RCC 7860 (cell line): ENCODE results near the gene ALDH1A1.

Experiments
- DNase-seq: peaks from one replicate; pipeline ENCODE4 v3.0.0-alpha.2; 2015; ENCODE audit warnings: low spot score
- FAIRE-seq: peaks from 2 replicates; lab custom pipeline; 2012; peaks lifted over from hg19 to GRCh38; lab: Jason Lieb, UNC

ALDH1A1 gene

DNA sequence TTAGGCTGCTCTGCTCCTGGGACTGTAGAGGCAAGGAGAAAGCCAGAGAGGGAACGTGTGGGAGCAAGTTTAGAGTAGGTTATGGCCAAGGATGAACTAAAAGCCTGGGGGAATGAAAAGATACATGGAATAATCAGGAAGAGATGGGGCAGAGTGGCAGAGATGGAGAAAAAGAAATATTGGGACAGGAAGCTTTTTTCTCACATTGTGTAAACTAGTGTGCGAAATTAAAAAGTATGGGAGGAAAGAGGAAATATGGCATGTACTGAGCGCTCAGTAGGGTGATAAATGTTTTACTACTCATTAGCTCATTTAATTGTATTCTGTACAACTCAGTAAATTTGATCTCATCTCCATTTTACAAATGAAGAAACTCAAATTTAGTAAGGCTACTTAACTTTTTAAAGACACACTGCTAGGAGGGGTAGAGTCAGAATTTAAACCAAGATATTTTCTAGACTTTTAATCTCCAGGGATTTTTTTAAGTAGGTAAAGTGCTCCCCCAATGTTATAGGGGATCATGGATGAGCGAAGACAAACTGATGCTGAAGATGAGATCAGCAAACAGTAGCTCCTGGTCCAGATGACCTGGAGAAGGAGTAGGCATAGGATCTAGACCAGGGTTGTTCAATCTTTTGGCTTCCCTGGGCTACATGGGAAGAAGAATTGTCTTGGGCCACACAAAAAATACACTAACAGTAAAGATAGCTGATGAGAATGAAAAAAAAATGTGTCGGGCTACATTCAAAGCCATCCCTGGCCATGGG, 30.8 kb downstream of the ALDH1A1 start:
- DNase-seq = no peak
- no peak for FAIRE-seq

GRCh38 chr9:72919246-72919945, 33.5 kb downstream of the ALDH1A1 start:
- DNase-seq (no peak), FAIRE-seq (no peak)

DNA sequence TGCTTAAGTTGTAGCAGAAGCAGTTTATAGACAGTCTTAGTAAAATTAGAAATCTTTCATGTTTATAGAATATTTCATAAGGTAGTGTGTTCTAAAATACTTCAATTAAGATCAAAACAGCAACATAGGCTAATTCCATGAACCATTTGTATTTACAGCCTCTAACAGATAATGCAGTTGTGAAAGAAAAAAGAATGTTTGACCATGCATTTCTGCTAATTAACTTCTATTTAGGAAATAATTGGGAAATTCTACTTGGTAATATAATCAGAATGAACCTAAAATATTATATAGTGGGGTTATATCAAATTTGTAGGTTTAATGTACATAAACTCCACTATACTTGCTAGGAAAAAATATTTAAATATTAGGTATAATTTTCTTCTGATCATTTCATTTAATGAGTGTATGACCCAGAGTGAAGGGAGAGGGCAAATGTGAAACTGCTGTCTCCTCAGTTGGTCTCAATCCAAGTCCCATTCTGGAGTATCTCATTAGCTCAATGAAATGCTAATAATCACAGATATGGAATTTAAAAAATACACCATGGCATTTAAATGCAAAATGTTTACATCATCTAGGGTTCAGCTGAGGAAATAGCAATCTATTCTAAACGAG, 34.9 kb downstream of the ALDH1A1 start:
- no peak for DNase-seq
- no peak for FAIRE-seq

DNA sequence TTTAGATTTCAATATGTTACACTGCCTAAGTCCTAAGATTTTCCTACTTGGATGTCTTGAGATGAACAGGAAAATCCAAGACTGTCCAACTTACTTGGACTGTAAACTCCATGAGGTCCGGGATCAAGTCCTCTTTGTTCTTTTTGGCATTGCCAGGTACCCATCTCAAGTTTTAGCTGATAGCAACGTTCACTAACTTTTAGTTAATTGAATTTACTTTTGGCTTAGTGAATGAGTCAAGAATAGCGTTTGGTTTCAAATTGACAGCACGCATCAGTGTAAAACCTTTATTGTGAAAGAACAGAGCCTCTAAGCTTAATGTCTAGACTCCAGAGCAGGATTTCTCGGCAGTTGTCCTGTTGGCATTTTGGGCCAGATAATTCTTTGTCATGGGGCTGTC, 37.2 kb downstream of the ALDH1A1 start:
- FAIRE-seq (no peak), DNase-seq (no peak)

DNA sequence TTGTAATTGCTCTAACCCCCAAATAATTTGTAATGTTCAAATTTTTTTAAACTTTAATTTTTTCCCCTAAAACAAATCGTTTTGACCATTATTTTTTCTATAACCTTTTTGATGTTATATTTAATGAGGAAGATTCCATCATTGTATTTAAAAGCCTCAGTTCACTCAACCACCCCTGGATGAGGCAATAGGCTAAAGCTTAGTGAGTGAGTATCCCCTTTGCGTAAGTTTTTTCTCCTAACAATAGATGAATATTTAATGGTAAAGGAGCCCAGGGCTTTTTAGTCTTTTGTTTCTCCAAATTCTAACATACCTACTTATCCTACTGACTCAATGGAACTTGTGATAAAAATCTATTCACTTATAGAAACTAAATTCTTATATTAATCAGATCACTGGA, 38.1 kb downstream of the ALDH1A1 start:
- DNase-seq = no peak
- FAIRE-seq = no peak

DNA sequence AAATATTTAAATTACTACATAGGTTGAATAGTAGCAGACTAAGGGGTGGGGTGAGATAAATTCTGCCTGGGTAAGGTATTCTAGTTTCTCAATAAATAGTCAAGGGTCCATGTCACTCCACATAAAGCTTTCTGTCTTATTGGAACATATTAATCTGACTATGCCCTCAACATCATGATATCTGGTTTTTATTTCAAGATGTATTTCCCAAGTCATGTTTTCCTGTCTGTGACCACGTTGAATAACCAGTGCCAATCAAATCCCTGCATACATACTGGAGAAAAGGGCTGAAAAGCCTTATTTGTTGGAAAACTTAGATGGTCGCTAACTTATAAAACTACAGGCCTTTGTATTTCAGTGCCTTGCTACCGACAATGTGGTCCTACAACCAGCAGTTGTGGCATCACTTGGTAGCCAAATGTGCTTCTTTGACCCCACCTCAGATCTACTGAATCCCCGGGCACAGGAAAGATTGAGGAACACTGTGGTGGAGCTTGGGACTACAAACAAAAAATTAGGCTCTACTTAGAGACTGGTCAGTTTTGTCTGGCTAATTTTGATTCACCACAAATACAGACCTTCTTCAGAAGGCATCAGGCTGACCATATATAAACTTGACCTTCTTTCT, 39.4 kb downstream of the ALDH1A1 start:
- no peak for DNase-seq
- no peak for FAIRE-seq

DNA sequence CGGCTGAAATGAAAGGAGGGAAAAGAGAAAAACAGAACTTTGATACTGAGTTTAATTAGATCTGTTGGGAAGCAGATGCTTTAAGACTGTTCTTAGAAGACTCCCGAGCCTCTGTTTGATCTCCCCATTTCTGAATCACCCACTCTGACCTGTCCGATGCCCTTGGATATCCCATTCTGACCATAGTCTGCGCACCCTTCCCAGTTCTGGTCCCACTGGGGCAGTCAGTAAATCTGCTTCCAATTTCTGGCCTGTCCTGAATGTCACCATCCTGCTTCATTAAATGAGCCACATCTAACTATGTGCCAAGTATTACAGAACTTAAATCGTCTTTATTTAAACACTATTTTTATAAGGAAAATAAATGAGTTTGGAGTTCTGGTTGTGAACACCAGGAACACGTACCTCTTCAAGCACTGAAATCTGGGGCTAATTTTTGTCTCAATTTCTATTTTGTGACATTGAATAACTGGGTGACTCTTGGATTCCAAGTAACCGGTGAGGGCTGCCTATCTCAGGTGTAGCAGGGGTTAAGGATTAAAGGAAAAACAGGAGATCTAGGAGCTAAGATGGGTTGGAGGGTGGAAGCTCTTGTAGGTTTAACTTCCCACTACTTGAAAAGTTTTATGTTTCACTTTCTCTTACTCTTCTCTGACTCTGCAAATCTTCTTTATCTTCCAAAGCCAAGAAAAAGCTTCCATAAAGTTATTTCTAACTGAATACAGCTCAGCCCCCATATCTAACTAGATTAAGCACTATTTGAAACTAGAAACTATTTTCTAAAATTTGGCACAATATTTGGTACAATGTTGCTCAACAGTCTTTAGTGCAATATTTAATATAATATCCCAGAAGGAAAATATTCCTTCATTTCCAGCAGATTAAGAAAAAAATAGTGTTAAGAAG, 40.1 kb downstream of the ALDH1A1 start:
- no peak for FAIRE-seq

GRCh38 chr9:72911816-72912215, 41.0 kb downstream of the ALDH1A1 start:
- DNase-seq = no peak
- FAIRE-seq = no peak

More for the DNA sequence above, 40.1 kb downstream of the ALDH1A1 start:
- DNase-seq = no peak

GRCh38 chr9:72911247-72911775, 41.5 kb downstream of the ALDH1A1 start:
- DNase-seq = no peak
- no peak for FAIRE-seq

- FAIRE-seq (no peak), DNase-seq (no peak)
Observed at GRCh38 chr9:72909428-72909827, 43.4 kb downstream of the ALDH1A1 start.

DNA sequence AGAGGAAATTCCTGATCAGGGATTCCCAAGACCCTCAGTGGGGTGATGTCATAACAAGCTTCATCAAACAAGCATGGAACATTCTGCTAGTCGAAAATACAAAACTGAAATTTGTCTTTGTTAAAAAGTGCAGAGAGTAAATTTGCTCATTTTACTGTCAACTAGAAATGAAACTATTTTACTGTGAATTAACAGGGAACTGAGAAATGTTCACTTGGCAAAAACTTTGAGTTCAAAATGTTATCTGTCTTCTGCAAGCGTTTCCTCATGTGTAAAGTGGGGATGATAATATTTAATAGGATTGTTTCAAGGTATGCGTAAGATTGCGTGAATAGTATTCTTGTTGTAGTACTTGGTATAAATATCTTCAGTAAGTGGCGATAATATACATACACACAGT, 45.4 kb downstream of the ALDH1A1 start:
- FAIRE-seq = no peak
- no peak for DNase-seq

DNA sequence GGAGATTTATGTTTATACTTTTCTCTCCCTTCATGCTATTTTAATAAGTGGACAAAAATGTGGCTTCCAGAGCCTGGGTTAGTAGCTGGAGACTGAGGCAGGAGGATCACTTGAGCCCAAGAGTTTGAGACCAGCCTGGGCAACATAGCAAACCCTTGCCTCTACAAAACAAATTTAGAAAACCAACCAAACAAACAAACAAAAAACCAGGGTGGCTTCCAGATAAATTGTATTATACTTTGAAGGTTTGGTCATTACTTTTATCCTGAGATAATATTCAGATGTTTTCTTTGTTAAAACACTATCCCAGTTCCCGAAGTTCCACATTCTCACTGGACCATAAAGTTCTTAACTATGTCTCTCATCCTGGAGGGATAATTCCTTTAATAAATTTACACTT, 46.0 kb downstream of the ALDH1A1 start:
- no peak for FAIRE-seq
- DNase-seq = no peak

DNA sequence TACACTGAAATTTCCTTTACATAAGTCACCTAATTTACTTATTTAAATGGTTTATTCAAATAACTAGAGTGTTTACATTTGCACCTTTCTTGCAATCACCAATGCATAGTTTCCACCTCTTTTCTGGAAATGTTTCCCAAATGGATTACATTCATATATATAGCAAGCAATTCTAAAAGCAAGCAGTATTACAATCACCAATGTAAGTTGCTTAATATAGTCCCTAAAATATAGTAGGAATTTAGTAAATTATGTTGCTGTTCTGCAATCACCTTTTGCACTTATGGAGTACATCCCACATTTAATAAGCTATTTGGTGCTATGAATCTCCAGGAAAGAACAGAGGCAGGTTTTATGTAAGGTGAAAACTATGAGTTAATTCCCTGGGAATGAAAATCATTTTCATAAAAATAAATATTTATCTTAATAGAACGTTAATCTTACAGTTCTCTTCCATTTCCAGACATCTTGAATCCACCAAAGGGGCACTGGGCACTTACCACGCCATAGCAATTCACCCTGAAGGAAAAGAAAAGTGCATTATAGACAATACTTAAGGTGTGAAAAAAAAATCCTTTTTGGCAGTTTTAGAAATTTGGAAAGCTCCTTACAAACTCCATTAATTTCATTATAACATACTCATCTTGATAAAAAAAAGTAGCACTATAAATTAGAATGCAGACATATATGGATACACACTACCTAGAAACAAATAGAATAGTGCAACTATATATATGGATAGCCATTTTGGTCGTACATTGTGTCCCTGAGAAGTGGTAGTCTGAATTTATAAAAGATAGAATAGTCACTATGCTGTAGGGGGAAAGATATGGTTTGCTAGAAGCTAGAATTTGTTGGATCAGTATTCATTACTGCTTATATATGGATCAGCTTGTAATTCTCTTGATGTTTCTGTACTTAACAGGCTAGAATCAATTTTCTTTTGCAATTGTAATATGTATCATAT, 47.1 kb downstream of the ALDH1A1 start:
- no peak for FAIRE-seq
- no peak for DNase-seq

- no peak for FAIRE-seq
Observed at GRCh38 chr9:72904267-72905093, 48.4 kb downstream of the ALDH1A1 start.

GRCh38 chr9:72903103-72903502, 49.8 kb downstream of the ALDH1A1 start:
- FAIRE-seq (no peak), DNase-seq (no peak)

More at GRCh38 chr9:72904267-72905093, 48.4 kb downstream of the ALDH1A1 start:
- DNase-seq = no peak

DNA sequence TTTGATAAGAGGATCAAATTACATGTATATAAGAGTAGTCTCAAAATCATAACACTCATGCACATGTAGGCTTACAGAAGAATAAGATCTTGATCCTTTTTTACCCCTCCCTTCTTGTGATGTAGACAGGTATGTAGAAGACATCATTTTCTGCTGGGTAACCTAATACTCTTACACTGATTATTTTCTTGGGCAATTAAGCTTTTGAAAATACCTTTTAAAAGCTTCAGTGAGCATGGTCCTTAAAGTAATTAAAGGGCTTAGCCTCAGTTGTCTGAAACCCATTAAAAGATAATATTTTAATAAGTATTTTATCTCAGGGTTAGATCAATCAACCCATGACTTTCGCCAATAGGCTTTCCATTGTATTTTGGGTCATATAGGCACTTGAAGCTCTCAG, 50.6 kb downstream of the ALDH1A1 start:
- DNase-seq (no peak), FAIRE-seq (no peak)

DNA sequence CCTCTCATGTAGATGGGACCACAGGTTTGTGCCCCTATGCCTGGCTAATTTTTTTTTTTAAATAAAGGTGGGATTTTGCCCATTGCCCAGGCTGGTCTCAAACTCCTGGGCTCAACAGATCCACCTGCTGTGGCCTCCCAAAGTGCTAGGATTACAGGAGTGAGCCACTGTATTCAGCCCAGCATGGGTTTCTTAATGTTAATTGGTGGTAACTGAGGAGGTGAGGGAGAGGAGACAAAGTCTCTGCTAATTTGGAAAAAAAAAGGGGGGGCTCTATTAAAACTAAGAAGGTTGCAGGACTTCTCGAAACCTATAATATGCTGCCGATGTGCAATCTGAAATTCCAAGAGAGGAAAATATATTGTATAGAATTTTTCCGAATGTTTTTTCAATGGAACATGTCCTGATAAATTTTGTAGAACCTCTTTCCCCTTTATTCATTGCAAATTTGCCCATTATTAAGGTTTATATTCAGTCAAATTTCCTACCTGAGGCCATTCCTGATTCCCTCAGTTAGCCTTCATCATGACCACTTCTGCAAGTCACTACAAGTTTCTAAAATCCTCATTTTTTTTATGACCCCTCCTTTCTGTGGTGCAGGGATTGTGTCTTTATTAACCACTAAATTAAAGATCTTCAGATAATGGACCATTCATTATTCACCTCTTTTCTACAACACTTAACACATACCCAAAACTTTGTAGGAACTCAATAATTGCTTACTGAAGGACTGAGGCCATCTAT, 52.9 kb downstream of the ALDH1A1 start:
- DNase-seq (no peak), FAIRE-seq (no peak)
